GM12801 (cell line): ENCODE data around the gene AHR.

ENCODE experiments used
- TF ChIP-seq, protein P1 (sequence below): IDR thresholded peaks from one replicate; pipeline ENCODE4 v1.5.1; 2011; ENCODE audit warnings: control low read depth; ENCODE audit not compliant: insufficient read length; ENCODE audit errors: extremely low read depth

Gene AHR

DNA sequence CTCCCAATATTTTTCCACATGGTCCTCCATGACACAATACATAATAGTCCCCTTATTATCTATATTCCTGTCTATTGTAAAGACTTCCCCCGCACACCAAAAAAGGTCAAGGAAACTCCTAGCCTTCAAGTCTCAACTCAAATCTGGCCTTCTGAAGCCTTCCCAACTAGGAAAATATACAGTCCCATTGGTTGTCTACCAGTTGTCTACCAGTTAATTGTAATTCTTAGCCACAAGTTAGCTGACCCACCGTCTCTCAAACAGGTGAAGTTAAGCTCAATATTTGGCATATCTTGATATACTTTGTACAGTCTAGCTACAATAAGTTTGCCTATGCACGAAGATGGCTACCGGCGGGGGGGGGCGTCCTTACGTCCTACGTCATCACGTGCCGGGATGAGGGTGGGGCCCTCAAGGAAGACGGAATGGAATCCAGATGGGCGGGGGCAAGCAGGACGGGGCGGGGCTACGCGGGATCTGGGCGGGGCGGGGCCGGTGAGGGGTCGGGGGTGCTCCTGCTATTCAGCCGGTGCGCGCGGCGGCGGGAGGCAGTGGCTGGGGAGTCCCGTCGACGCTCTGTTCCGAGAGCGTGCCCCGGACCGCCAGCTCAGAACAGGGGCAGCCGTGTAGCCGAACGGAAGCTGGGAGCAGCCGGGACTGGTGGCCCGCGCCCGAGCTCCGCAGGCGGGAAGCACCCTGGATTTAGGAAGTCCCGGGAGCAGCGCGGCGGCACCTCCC, at the start of gene AHR:
AHR (plus strand) TSS at position 551 of the 738 bp plus-strand sequence. CDS start 613 bp downstream, outside the sequence.
- TF ChIP-seq, protein P1, sequence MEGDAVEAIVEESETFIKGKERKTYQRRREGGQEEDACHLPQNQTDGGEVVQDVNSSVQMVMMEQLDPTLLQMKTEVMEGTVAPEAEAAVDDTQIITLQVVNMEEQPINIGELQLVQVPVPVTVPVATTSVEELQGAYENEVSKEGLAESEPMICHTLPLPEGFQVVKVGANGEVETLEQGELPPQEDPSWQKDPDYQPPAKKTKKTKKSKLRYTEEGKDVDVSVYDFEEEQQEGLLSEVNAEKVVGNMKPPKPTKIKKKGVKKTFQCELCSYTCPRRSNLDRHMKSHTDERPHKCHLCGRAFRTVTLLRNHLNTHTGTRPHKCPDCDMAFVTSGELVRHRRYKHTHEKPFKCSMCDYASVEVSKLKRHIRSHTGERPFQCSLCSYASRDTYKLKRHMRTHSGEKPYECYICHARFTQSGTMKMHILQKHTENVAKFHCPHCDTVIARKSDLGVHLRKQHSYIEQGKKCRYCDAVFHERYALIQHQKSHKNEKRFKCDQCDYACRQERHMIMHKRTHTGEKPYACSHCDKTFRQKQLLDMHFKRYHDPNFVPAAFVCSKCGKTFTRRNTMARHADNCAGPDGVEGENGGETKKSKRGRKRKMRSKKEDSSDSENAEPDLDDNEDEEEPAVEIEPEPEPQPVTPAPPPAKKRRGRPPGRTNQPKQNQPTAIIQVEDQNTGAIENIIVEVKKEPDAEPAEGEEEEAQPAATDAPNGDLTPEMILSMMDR: no peak

DNA sequence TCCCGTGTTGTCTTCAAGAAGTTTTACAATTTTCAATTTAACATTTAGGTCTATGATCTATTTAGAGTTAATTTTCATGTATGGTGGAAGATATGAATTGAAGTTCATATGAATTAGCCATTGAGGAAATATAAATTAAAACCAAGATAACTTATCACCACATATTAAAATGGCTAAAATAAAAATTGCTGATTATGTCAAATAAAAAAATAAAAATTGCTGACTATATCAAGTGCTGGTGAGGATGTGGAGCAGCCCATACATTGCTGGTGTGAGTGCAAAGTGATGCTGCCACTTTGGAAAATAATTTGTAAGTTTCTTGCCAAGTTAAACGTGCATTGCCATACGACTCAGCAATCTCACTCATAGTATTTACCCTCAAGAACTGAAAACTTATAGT, 44.6 kb upstream of the AHR start:
- TF ChIP-seq, protein P1: no peak

DNA sequence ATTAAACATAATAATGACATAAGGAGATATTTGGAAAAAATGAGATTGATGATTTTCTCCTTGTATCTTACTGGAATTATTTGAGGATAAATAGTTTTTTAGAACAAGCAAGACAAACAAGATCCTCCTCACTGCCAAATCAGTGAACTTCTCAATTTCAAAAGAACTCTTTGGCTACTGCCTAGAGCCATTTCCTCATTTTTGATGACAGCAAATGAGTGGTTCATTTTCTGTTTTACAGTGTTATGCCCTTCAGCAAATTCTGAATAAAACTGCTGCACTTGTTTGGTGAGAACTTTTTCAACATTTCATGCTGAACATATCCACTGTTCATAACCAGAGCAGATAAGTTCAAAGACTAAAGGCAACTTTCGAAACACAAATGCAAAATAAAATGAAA, 42.5 kb upstream of the AHR start:
- TF ChIP-seq, protein P1: no peak

DNA sequence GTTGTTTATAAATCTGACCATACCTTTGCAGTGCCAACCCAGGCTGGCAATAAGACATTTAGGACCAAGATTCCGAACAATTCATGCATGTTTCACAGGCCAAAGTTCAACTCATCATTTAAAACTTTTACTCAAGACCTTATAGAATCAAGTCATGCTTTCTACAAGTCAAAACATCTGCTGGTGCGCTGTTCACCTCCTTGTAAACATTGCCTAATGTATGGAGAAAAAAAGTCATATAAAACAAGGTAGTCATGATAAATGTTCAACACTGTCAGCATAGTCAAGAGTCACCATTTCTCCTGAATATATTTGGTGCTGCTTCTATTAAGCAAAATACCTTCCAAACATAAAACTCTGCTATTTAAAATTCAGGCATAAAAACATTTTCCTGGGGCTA, 42.1 kb upstream of the AHR start:
- TF ChIP-seq, protein P1: no peak

DNA sequence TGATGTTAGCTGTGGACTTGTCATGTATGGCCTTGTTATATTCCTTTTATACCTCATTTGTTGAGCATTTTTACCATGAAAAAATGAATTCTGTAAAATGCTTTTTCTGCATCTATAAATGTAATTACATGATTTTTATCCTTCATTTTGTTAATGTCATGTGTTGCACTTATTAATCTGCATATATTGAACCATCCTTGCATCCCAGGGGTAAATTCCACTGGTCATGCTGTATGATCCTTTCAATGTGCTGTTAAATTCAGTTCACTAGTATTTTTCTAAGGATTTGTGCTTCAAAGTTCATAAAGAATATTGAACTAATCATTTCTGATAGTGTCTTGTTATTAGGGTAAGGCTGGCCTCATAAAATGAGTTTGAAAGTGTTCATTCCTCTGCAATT, 31.9 kb upstream of the AHR start:
- TF ChIP-seq, protein P1: no peak

DNA sequence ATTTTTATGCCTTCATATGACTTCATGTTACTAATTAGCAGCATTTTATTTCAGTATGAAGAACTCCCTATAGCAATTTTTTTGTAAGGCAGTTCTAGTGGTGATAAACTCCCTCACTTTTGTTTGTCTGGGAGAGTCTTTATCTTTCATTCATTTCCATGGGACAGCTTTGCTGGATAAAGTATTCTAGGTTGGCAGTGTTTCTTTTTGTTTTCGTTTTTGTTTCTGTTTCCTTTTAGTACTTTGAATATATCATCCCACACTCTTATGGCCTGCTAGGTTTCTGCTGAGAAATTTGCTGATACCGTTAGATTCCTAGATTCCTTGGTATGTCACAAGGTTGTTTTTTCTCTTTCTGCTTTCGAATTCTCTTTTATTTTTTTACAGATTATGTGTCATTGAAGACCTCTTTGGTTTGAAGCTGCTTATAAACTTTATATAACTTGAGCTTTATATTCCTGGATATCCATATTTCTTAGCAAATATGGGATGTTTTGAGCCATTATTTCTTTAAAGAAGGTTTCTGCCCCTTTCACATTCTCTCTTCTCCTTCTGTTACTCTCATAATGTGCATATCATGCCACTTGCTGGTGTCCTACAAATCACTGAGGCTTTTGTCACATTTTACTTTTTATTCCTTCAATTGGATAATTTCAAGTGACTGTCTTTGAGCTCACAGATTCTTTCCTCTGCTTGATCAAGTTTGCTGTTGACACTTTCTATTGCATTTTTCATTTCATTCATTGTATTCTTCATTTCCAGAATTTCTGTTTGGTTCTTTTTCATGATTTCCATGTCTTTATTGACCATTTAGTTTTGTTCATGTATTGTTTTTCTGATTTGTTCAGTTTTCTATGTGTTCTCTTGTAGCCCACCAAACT, 28.9 kb upstream of the AHR start:
- TF ChIP-seq, protein P1: no peak

DNA sequence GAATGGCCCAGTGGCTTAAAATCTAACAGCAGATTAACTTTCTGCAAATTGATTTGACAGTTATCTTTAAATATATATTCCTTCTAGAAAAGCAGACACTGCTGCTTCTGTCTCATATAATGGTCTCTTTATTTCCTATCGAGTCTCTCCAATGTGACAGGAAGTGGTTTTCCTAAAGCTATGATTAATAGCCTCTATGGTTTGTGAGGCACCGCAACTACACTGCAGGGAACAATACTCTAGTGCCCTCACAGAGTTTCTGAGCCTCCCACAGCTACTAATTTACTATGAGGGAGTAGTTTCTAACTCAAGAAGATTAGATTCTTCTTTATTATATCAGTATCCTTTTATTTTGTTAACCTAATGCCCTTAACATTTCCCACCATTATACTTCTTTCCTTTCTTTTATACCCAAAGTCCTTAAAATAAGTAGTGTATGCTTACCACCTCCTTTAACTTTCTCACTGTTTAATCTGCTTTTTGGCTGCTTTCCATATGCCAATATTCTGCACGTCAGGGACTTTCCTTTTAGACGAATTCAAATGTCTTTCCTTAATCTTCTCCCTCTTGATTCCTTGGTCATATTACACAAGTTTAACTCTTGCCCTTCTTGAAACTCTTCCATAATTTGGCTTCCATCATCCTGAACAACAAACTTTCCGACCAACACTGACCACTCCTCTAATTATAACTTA, 23.8 kb upstream of the AHR start:
- TF ChIP-seq, protein P1: no peak
